NCI-H2029 treated with DMSO at 0.1 percent for 48 hours (cell line): Measurements from ENCODE around the gene ZMYND10.

Experiments
- DNase-seq: peaks from one replicate; lab custom pipeline; 2025; lab: John Stamatoyannopoulos, UW

The ZMYND10 gene

GRCh38 chr3:50345008-50345407 lies 524 bp downstream of the ZMYND10 start:
- no peak for DNase-seq

- DNase-seq = no peak
Measured at GRCh38 chr3:50342813-50343633, 2.5 kb downstream of the ZMYND10 start.

- DNase-seq = no peak
Measured at GRCh38 chr3:50341996-50342650, 3.4 kb downstream of the ZMYND10 start.

- no peak for DNase-seq
Measured at GRCh38 chr3:50341537-50341936, 4.0 kb downstream of the ZMYND10 start.

GRCh38 chr3:50340448-50341329 lies 4.8 kb downstream of the ZMYND10 start, which contains the start of gene RASSF1:
TSS of gene RASSF1 (minus strand) at chr3:50340836. CDS start at chr3:50340805, 31 bp downstream.
- no peak for DNase-seq

- DNase-seq = no peak
Measured at GRCh38 chr3:50340147-50340447, 5.4 kb downstream of the ZMYND10 start.

GRCh38 chr3:50339485-50340146 lies 5.9 kb downstream of the ZMYND10 start:
- DNase-seq = no peak

GRCh38 chr3:50338965-50339364 lies 6.6 kb downstream of the ZMYND10 start:
- no peak for DNase-seq

- DNase-seq = peak; percentile 73
Measured at GRCh38 chr3:50337175-50337861, 8.2 kb downstream of the ZMYND10 start.

GRCh38 chr3:50336452-50337174 lies 8.9 kb downstream of the ZMYND10 start:
- DNase-seq = no peak

GRCh38 chr3:50334339-50335075 lies 11.0 kb downstream of the ZMYND10 start:
- no peak for DNase-seq

GRCh38 chr3:50333744-50334328 lies 11.7 kb downstream of the ZMYND10 start:
- DNase-seq = no peak

GRCh38 chr3:50331364-50331907 lies 14.1 kb downstream of the ZMYND10 start:
- no peak for DNase-seq

- DNase-seq = no peak
Measured at GRCh38 chr3:50330330-50330729, 15.2 kb downstream of the ZMYND10 start.

- peak; percentile 43 for DNase-seq
Measured at GRCh38 chr3:50327943-50328691, 17.4 kb downstream of the ZMYND10 start, which contains the start of gene TUSC2. TSS of gene TUSC2 (minus strand) at chr3:50328223. CDS start at chr3:50328099, 124 bp downstream.

- no peak for DNase-seq
Measured at GRCh38 chr3:50327129-50327528, 18.4 kb downstream of the ZMYND10 start.

- DNase-seq = no peak
Measured at GRCh38 chr3:50326182-50326541, 19.4 kb downstream of the ZMYND10 start.

- DNase-seq = no peak
Measured at GRCh38 chr3:50325497-50326181, 19.9 kb downstream of the ZMYND10 start.
